Spleen (tissue), 7 donors: ENCODE data around the gene EXOC6B.

Experiments
- POLR2AphosphoS5 ChIP-seq, 3 donors: sonication (generic); formaldehyde crosslinking; IDR thresholded peaks; one replicate each; pipeline ENCODE4 v1.5.1; 2017; ENCODE audit warnings: antibody characterized with exemption in 3 of 3
- TF ChIP-seq, protein P1 (sequence below), 11 experiments: fragments of 200-600 bp in 7 of 11; fragments of 450-650 bp in 4 of 11; sonication (generic) in 4 of 11; IDR thresholded peaks in 8 of 11; conservative IDR thresholded peaks in 3 of 11; 1 replicate in 7 of 11; 2 replicates in 4 of 11; pipeline versions ENCODE4 v1.4.0 to v1.8.0; 2016 to 2021; ENCODE audit warnings: antibody characterized with exemption in 11 of 11, inconsistent platforms in 4 of 11, mild to moderate bottlenecking in 1 of 11
- donor health status: DM: no; HTN: no; CAD: no; lungs with moderate emphysema.
- donor health status: DM: no; HTN: no; CAD: no.
- donor health status: DM: no; HTN: no; CAD: no.

DNA sequence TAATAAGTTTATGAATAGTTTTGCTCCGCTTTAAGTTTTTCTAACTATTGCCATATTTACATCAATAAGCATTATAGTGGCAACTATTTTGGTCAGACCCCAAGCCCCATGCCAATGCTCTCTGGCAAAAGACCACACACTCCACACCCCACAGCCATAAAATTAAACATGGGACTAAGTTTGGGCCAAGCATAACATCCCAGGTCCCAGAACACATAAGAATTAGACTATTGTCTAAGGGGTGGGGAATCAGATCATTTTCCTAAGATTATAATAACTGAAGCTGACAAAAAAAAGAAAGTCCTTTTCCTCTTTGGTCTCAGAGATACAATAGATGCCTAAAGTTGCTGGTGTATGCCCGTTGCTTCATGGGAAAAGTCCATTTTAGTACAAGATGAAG is 46.3 kb downstream of the EXOC6B start:
- TF ChIP-seq, protein P1, sequence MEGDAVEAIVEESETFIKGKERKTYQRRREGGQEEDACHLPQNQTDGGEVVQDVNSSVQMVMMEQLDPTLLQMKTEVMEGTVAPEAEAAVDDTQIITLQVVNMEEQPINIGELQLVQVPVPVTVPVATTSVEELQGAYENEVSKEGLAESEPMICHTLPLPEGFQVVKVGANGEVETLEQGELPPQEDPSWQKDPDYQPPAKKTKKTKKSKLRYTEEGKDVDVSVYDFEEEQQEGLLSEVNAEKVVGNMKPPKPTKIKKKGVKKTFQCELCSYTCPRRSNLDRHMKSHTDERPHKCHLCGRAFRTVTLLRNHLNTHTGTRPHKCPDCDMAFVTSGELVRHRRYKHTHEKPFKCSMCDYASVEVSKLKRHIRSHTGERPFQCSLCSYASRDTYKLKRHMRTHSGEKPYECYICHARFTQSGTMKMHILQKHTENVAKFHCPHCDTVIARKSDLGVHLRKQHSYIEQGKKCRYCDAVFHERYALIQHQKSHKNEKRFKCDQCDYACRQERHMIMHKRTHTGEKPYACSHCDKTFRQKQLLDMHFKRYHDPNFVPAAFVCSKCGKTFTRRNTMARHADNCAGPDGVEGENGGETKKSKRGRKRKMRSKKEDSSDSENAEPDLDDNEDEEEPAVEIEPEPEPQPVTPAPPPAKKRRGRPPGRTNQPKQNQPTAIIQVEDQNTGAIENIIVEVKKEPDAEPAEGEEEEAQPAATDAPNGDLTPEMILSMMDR (IDR thresholded peaks at IDR 0.05 in 8 of 11, conservative IDR thresholded peaks at IDR 0.05 in 3 of 11), result no peak
- TF ChIP-seq POLR2AphosphoS5 (IDR thresholded peaks at IDR 0.05), result no peak
